Activated CD4-positive, CD25-positive, alpha-beta regulatory T cell treated with anti-CD3 and anti-CD28 coated beads, Interleukin-2, amount 50 U/mL, for 72 hours (primary cell): ENCODE measurements around the gene TMEM45A.
A peak's percentile ranks its signal among the peaks of the same experiment; 100 is the strongest.
"Not testable (repeated sequence)": the region's sequence is repeated elsewhere in the genome, so short reads cannot be mapped to it uniquely, and the experiment has no call there.

ENCODE experiments used
- DNase-seq: peaks from one replicate; pipeline ENCODE4 v3.0.0; 2021

Gene TMEM45A

GRCh38 chr3:100492059-100493006 lies at the start of gene TMEM45A:
Gene TMEM45A, plus strand, starts transcription at chr3:100492619. Its CDS starts 62,593 bp downstream, at chr3:100555212.
- peak; percentile 80 for DNase-seq

- no peak for DNase-seq
These were observed 48.7 kb upstream of the TMEM45A start for GRCh38 chr3:100443690-100444089.

GRCh38 chr3:100447067-100447466 lies 45.4 kb upstream of the TMEM45A start:
- DNase-seq = not testable (repeated sequence)

- DNase-seq = no peak
These were observed 44.3 kb upstream of the TMEM45A start for GRCh38 chr3:100448079-100448478.

GRCh38 chr3:100449214-100449613 lies 43.2 kb upstream of the TMEM45A start:
- DNase-seq = no peak

- DNase-seq = no peak
These were observed 37.7 kb upstream of the TMEM45A start for GRCh38 chr3:100454677-100455076.

GRCh38 chr3:100455841-100456550 lies 36.4 kb upstream of the TMEM45A start:
- DNase-seq = no peak

GRCh38 chr3:100456745-100457144 lies 35.7 kb upstream of the TMEM45A start:
- DNase-seq = no peak

GRCh38 chr3:100457811-100458210 lies 34.6 kb upstream of the TMEM45A start:
- no peak for DNase-seq

- no peak for DNase-seq
These were observed 33.6 kb upstream of the TMEM45A start for GRCh38 chr3:100458814-100459213.

- no peak for DNase-seq
These were observed 29.4 kb upstream of the TMEM45A start for GRCh38 chr3:100463002-100463401.

- no peak for DNase-seq
These were observed 28.7 kb upstream of the TMEM45A start for GRCh38 chr3:100463646-100464155.

GRCh38 chr3:100465892-100466777 lies 26.3 kb upstream of the TMEM45A start:
- no peak for DNase-seq

- no peak for DNase-seq
These were observed 25.3 kb upstream of the TMEM45A start for GRCh38 chr3:100467133-100467532.

- no peak for DNase-seq
These were observed 23.7 kb upstream of the TMEM45A start for GRCh38 chr3:100468676-100469075.

- no peak for DNase-seq
These were observed 21.5 kb upstream of the TMEM45A start for GRCh38 chr3:100470951-100471350.

GRCh38 chr3:100471444-100471843 lies 21.0 kb upstream of the TMEM45A start:
- DNase-seq = no peak

GRCh38 chr3:100477851-100478360 lies 14.5 kb upstream of the TMEM45A start:
- not testable (repeated sequence) for DNase-seq

GRCh38 chr3:100478521-100478920 lies 13.9 kb upstream of the TMEM45A start:
- DNase-seq = not testable (repeated sequence)

GRCh38 chr3:100480081-100480480 lies 12.3 kb upstream of the TMEM45A start:
- no peak for DNase-seq

- DNase-seq = no peak
These were observed 10.2 kb upstream of the TMEM45A start for GRCh38 chr3:100482176-100482575.

GRCh38 chr3:100483529-100483928 lies 8.9 kb upstream of the TMEM45A start:
- DNase-seq = no peak
